GM19025 (cell line): ENCODE data around the gene TBC1D22A.
"Not testable (repeated sequence)": the region's sequence is repeated elsewhere in the genome, so short reads cannot be mapped to it uniquely, and the experiment has no call there.

Source experiments
- ATAC-seq: cut with Tn5 transposase; IDR thresholded peaks from one replicate; pipeline ENCODE4 v1.9.1; 2021; ENCODE audit warnings: mild to moderate bottlenecking, low read depth, moderate library complexity; ENCODE audit not compliant: unreplicated experiment

TBC1D22A gene

GRCh38 chr22:47166446-47167016, 404.1 kb downstream of the TBC1D22A start:
- ATAC-seq = no peak

GRCh38 chr22:47167056-47167455, 404.6 kb downstream of the TBC1D22A start:
- ATAC-seq = no peak

DNA sequence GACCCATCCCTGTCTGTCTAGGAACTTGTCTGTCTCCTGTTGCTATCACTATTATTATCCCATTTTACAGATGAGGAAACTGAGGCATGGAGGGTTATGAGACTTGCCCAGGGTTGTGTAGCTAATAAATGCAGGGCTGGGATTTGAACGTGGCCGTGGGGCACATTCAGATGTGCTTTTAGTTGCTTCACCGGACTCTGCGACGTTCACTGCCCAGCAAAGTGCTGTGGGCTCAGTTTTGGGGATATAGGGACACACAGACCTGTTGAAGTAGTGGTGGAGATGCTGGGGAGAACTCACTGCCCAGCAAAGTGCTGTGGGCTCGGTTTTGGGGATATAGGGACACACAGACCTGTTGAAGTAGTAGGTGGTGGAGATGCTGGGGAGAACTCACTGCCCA, 405.5 kb downstream of the TBC1D22A start:
- not testable (repeated sequence) for ATAC-seq

GRCh38 chr22:47168441-47168840, 406.0 kb downstream of the TBC1D22A start:
- no peak for ATAC-seq

DNA sequence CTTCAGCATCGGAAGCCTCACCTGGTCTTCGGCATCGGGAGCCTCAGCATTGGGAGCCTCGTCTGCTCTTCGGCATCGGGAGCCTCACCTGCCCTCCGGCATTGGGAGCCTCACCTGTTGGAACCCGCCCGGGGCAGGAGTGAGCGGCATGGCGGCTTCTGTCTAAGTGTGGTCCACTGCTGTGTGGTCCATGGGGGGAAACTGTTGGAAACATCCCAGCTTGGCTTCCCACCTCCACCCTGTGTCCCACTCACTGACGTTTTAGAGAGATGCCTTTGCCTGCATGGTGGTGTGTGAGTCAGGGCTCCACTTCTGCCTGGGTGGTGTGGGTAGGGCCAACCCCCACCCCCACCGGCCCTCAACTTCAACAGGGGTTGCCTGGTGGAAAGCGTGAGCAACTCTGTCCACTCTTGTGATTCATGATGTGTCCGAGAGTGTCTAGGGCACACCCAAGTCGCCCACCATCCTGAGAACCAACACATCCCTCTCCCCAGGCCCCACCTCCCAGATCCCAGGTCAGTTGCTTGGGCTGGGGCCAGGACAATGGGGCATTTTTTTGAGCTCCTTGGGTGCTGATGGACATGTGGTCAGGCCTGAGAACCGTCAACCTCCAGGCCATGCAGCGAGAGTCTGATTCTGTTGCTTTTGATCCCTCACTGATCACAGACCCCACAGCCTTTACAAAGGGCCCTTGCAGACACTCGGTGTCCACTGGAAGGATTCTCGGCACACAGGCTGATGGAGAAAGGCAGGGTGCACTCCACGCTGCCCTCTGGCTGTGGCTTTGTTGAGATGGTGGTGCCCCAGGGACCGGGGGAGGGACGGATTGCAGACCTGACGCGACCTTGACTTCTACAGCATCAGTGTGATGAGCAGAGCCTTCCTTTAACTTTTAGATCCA, 406.7 kb downstream of the TBC1D22A start:
- no peak for ATAC-seq

DNA sequence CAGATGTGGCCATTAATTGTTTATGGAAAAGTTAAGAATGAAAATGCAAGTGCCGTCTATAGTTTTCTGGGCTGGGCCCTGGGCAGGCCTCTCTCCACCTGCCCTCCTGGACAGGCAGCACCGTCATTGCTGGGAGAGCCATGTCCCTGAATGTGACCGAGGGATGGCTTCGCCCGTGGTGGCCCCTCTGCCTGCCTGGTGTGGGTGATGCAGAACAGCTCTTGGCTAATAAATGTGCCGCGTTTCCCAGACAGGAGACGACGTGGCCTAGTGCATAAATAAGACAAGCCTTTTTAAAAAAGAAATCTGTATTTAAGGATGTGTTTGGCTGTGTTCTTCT, 407.3 kb downstream of the TBC1D22A start:
- ATAC-seq = no peak

- ATAC-seq = not testable (repeated sequence)
Measured at GRCh38 chr22:47170511-47171440, 408.3 kb downstream of the TBC1D22A start.

DNA sequence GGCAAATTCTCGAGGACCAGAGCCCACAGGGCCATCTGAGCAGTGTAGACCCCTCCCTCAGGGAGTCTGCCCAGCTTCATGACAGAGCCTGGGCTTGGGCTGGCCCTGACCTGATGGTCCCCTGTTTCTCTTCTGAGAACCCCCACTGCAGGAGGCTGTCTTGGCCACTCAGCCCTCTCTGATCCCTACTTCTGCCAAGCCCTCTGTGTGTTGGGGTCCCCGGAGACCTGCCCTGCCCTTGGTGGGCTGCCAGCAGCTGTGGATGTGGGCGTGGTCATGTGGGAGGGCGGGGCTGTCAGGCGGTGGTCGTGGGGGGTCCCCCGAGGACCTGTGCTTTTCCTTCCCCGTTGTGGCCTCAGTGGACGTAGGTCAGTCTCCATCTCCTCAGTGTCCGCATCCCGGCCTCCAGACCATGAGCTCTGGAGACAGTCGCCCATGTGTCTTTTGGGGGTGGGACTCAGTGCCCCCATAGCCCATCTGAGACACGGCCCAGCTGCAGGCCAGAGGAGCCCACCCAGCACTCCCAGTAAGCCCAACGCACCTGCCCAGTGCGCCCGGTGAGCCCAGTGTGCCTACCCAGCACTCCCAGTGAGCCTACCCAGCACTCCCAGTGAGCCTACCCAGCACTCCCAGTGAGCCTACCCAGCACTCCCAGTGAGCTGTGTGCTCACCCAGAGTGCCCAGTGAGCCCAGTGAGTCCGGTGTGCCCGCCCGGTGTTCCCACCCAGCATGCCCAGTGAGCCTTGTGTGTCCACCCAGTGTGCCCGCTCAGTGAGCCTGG, 409.2 kb downstream of the TBC1D22A start:
- no peak for ATAC-seq

- ATAC-seq = no peak
Measured at GRCh38 chr22:47172771-47173534, 410.5 kb downstream of the TBC1D22A start.

GRCh38 chr22:47173535-47174021, 411.1 kb downstream of the TBC1D22A start:
- no peak for ATAC-seq

- no peak for ATAC-seq
Measured at GRCh38 chr22:47174096-47174495, 411.6 kb downstream of the TBC1D22A start.

DNA sequence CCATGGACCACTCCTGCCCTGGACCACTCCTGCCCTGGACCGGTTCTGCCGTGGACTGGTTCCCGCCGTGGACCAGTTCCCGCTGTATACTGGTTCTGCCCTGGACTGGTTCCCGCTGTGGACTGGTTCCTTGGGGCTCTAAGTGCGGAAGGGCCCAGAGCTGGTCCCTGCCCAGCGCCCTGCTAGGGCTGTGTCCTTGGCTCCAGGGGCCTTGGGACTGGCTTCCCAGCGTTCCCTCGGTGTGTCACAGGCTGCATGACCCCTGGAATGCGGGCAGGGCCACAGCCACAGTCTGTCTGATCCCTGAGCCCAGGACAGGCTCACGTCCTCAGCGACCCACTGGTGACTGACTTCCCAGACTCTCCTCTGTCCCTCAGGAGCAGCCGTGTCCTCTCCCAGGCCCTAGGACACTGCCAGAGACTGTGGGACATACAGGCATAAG, 412.2 kb downstream of the TBC1D22A start:
- no peak for ATAC-seq

- no peak for ATAC-seq
Measured at GRCh38 chr22:47175151-47176025, 412.9 kb downstream of the TBC1D22A start.

- ATAC-seq = no peak
Measured at GRCh38 chr22:47176026-47176389, 413.6 kb downstream of the TBC1D22A start.

GRCh38 chr22:47176573-47177333, 414.3 kb downstream of the TBC1D22A start:
- ATAC-seq = no peak

- no peak for ATAC-seq
Measured at GRCh38 chr22:47177334-47177815, 414.9 kb downstream of the TBC1D22A start.

DNA sequence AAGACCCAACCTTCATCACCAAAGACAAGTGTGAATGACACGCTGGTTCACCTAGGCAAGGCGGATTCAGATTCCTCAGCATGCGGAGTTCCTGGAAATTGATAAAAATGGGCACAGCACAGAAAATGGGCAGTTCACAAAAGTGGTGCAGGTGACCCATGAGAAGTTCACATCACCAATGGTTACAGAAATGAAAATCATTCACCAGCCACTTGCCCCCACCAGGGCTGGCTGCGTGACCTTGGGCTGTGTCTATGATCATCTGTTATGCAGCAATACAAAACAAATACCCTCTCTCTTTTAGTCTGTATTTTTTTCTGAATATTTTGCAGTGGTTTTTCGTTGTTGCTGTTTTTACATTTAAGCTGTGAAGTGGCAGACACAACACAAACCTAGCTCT, 415.9 kb downstream of the TBC1D22A start:
- ATAC-seq = no peak

DNA sequence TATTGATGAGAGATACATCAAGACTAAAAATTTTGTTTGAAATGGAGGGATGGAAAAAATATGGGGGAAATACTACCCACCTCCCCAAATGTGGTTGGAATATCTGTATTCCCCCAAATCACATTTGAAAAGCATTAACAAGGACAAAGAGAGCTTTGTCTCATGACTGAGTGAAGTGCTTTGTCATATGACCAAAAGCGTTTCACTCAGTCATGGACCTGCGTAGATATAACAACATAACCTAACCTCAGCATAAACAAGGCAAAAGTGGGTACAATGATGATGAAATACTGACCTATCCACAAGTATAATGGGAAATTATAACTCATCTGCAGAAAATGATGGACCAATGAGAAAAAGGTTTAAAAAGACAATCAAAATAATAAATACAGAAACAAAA, 418.3 kb downstream of the TBC1D22A start:
- ATAC-seq = no peak
